OCI-LY1 (cell line): ENCODE results near the gene MYBPC3.

ENCODE experiments used
- EZH2 ChIP-seq: fragments of 200-600 bp; sonication (generic), shearing (Covaris generic); IDR thresholded peaks from 2 replicates; pipeline ENCODE4 v1.8.0; 2017; ENCODE audit warnings: borderline replicate concordance, mixed run types, mild to moderate bottlenecking, antibody characterized with exemption, low read length, moderate library complexity, mixed read lengths
- TF ChIP-seq, protein P1 (sequence below): fragments of 200-600 bp; sonication (generic), shearing (Covaris generic); IDR thresholded peaks from 2 replicates; pipeline ENCODE4 v1.5.1; 2017; ENCODE audit warnings: mild to moderate bottlenecking, antibody characterized with exemption, low read length, moderate library complexity, mixed read lengths

DNA sequence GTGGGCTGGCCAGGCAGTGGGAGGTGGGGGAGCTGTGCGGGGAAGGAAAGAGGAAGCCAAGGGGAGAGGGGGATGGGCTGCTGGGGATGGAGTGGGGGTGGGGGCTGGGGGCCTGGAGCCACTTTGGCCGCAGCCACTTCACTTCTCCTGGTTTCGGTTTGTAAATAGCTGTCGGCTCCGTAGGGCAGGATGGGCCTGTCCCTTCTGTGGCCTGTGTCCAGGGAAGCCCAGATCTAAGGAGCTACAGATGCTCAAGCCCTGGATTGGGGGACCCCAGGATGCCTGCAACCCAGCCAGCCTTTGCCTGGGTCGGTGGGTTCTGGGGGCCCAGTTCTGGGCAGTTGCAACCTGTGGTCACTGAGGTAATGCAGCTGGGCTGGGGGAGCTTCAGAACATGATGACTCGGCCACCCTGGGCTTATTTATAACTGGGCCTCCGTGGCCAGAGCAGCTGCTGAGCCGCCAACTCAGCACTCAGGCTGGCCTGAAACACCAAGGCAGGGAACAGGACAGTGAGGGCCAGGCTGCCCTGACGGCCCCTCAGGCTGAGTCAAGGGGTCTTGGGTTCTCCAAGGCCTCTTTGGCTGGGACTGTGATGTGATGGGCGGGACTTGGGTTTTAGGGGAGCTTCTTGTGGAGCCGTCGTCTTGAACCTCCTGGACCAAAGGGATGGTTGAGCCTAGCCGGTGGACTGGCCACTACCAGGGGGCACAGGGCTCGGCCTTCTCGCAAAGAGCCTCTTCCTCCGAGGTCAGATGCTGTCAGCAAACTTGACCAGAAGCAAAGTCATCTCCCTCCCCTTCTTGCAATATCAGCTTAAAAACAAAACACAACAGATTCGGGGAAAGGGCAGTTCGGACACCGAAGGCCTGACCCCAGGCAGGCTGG, 40.9 kb upstream of the MYBPC3 start:
- TF ChIP-seq, protein P1, sequence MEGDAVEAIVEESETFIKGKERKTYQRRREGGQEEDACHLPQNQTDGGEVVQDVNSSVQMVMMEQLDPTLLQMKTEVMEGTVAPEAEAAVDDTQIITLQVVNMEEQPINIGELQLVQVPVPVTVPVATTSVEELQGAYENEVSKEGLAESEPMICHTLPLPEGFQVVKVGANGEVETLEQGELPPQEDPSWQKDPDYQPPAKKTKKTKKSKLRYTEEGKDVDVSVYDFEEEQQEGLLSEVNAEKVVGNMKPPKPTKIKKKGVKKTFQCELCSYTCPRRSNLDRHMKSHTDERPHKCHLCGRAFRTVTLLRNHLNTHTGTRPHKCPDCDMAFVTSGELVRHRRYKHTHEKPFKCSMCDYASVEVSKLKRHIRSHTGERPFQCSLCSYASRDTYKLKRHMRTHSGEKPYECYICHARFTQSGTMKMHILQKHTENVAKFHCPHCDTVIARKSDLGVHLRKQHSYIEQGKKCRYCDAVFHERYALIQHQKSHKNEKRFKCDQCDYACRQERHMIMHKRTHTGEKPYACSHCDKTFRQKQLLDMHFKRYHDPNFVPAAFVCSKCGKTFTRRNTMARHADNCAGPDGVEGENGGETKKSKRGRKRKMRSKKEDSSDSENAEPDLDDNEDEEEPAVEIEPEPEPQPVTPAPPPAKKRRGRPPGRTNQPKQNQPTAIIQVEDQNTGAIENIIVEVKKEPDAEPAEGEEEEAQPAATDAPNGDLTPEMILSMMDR, result no peak
- TF ChIP-seq EZH2, result no peak
